HG02938 (cell line): ENCODE measurements around the gene PMEL.

Source experiments
- ATAC-seq: cut with Tn5 transposase; IDR thresholded peaks from one replicate; pipeline ENCODE4 v1.9.1; 2021; ENCODE audit warnings: mild to moderate bottlenecking, moderate library complexity; ENCODE audit not compliant: unreplicated experiment

PMEL gene

DNA sequence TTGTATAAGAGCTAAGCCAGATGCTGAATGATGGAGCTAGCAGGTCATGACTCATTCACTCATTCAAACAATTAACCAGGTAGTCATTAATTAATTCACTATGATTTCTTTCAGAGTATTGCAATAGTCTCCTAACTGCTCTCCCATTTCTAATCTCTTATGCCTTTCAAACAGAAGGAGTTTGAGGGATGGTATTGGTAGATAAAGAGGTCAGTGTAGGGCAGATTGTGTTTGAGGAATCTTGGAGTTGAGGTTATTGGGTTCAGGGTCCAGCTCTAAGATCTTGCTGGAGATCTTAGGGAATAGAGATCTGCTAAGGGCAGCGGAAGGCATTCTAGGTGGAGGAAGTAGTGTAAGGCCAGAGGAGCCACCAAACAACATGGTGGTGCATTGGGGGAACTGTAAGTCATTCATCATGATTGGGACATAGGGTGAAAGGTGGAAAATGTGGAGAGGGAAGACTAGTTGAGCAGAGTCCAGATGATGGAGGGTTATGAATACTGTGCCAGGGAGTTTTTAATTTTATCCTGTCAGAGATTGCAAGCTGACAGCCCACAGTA, 23.2 kb downstream of the PMEL start:
- no peak for ATAC-seq

GRCh38 chr12:55942055-55942454, 23.8 kb downstream of the PMEL start:
- no peak for ATAC-seq

DNA sequence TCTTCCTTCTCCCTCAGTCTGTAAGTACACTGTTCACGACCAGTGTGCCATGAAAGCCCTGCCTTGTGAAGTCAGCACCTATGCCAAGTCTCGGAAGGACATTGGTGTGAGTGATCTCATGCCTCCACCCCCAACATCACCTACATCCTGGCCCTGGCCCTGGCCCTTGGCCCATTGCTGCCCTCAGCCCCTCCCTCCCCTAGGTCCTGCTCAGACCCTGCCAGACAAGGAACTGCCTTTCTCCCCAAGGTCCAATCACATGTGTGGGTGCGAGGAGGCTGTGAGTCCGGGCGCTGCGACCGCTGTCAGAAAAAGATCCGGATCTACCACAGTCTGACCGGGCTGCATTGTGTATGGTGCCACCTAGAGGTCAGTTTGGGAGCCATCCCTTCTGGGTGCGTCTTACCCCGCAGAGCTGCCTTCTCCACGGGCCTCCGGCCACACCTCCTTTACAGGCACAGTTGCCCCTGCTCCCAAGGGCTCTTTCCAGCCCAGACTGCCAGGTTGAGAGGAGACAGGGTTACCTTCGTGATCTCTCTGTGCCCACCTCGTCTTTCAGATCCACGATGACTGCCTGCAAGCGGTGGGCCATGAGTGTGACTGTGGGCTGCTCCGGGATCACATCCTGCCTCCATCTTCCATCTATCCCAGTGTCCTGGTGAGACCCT, 25.6 kb downstream of the PMEL start:
- peak; percentile 98 for ATAC-seq

DNA sequence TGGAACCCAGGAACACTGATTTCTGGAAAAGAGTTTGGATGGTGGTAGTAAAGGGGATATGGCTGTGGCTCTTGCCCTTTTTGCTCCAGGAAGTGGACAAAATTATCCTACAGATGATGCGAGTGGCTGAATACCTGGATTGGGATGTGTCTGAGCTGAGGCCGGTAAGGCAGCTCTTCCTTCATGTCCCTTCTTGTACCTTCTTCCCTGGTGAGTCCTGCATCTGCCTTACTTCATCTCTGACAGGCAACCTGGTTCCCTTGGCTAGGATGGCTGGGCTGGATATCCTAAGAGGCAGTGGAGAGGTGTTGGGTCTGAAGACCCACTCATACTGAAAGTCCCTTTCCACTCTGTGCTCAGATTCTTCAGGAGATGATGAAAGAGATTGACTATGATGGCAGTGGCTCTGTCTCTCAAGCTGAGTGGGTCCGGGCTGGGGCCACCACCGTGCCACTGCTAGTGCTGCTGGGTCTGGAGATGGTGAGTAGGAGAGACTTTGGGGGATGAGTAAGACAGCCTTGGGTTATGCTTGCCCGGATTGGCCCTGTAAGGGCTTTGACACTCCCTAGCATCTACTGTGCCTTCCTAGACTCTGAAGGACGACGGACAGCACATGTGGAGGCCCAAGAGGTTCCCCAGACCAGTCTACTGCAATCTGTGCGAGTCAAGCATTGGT, 26.9 kb downstream of the PMEL start:
- no peak for ATAC-seq

DNA sequence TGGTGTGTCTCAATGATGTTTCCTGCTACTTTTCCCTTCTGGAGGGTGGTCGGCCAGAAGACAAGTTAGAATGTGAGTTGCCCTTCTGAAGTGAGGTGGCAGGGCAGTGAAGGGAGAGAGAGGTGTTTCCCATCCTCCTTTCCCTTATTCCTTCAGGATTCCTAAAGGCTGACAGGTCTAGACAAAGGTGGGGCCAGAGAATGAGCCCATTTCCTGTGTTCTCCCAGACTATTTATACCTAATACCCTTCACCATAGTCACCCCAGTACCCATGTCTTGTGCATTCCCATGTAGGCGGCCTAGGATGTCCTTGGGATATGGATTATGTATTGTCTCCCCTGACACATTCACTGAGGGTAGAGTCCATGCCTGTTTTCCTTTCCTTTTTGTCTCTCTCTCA, 27.9 kb downstream of the PMEL start:
- ATAC-seq: no peak

GRCh38 chr12:55935738-55936151, 30.1 kb downstream of the PMEL start:
- no peak for ATAC-seq

DNA sequence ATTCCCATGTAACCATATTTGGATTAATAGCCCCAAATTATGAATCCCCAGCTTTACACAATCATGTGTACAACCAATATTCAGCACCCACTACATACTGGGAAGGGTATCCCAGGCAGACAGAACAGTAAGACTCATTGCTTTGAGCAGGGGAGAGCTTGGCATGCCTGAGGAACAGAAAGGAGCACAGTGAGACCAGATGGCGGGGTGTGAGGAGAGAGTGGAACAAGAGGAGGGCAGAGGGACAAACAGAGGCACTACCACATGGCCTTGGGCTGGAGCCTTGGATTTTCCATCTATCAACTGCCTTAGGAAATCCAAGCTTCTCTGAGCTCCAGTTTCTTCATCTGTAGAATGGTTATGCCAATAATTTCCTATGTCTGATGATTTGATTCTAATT, 31.1 kb downstream of the PMEL start:
- ATAC-seq: no peak

GRCh38 chr12:55933799-55934742, 31.8 kb downstream of the PMEL start:
- no peak for ATAC-seq

GRCh38 chr12:55933169-55933798, 32.6 kb downstream of the PMEL start:
- ATAC-seq: no peak

- ATAC-seq: no peak
These were observed 33.3 kb downstream of the PMEL start for GRCh38 chr12:55932551-55932910.

DNA sequence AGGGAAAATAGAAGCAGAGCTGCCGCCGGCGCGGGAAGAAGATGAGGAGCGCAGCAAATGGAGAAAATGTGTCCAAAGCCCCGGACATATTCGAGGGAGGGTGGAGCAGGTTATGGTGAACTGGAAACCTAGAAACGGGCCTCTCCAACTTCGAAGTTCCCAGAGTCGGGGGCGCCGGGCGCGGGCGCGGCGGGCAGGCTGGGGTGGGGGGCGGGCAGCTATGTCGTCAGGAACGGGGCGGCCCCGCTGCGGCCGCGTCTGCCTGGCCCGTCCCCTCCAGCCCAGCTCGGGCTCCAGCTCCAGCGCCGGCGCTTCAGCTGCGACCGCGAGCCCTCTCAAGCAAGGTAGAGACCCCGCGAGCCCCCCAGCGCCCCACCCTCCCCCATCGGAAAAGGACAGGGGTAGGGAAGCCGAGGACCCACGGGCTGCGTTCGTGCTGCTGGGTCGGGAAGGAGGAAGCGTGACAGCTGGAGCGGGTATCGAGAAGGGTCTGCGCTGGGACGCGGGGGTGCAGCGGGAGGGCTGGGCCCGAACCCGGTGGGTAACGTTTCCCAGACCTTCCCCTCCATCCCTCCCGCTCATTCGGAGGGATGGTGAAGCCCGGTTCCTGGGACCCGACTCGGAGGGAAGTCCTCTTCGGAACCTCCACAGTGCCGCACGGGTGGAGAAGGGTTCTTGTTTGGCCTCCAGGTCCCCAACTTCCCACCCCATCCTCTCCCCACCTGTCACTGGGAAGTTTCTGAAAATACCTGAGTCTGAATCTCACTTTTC, 33.9 kb downstream of the PMEL start:
- no peak for ATAC-seq

- ATAC-seq: no peak
These were observed 34.5 kb downstream of the PMEL start for GRCh38 chr12:55931317-55931779.

GRCh38 chr12:55930771-55931316, 35.0 kb downstream of the PMEL start, which contains the start of gene DGKA:
Gene DGKA, plus strand, starts transcription at chr12:55931162. Its CDS starts 5,342 bp downstream, at chr12:55936504.
- no peak for ATAC-seq

DNA sequence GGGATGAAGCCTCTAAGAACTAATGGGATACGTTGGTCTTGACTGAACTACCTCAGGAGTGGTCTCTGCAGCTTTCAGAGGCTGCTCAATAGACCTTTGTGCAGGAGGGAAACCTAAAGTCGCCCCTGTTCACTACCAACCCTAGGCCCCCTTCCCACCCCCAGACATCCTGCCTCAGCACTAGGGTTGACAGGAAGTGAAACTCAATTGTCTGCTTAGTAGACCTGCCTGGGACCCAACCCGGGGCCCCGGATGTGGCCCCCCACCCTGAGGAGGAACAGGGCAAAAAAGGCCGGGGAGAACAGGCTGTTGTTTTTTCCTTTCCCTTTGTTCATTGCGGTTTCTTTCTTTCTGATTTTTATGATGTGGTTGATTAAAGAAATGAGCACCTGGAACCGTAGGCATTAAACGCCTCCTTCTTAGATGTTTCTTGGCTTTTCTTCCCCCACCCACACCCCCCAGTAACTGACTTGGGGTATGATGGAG, 36.5 kb downstream of the PMEL start:
- ATAC-seq: peak; percentile 33

DNA sequence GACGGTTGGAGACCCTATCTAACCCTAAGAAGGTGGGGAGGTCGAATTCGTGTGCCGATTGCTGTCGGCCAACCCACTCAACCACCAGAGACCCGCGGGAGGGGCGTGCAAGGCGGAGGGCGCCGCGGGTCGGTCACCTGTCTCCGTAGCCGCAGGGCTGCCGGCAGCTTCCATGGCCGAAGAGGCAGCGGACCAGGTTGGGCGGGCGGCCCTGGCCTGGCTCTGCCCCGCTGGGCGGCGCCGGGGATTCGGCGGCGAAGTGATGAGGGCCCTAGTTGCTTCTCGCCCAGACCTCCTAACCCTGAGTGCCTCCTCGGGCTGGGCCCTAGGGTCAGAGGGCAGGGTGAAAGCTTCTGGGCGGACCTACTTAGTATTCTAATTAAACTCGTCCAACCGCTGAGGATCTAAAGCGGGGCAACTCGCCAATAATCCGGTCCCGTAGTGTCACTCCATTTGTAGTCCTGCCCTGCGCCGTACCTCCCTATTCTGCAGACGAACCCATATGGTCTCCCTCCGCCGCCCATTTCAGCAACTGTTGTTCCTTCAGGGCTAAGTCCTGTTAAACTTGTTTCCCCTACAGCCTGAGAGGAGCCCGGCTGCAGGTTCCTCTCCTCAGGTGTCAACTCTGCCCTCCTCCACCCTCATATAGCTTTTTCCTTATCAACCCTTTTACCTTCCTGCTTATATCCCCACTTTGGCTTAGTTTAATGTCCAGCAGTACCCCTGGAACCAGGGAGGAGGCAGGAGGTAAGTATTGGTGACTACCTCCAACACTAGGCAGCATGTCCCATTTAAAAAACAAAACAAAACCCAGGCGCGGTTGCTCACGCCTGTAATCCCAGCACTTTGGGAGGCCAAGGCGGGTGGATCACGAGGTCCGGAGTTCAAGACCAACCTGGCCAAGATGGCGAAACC, 38.0 kb downstream of the PMEL start, which contains the start of gene PYM1:
Gene PYM1, minus strand, starts transcription at position 307 of the 915 bp plus-strand sequence. Its CDS starts 133 bp downstream, at position 174.
- ATAC-seq: peak; percentile 33

DNA sequence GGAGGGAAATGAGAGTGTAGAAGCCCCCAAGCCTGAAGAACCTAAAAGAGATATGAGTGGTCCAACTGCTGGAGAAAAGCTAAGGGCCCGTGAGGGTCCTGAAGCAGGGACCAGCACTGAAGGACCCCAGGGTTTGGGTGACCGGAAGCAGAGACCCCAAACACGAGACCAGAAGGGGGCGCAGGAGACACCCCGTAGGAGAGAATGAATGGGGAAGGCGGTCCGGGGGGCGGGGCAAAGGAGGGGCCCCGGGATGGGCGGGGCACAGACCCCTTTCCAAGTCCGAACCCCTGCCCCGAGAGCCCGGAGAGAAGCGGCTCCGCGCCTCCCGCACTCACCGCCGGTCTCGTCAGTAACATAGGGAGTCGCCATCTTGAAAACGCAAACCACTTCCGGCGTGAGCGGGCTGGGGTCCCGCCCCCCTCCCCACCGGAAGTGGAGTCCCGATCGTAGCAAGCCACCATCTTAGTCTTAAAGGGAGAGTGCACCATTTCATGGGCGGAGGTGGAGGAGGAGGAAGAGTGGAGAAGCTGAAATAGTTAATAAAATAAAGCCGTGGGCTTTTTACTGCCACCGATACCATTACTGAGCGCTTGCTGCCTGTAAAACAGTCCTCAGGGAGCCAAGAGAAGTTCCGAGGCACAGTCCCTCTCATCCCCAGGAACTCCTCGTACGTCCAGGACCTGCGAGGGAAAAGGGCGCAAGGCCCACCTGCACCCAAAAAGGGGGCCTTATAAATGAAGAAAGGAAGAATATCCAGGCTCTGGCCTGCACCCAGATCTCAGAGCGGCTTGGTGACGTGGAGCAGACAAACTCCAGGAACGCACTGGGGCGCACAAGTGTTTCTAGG, 38.9 kb downstream of the PMEL start:
- peak; percentile 48 for ATAC-seq
